ENCODE results near the gene NSF. TPM values are rescaled to one million over a fixed set of nuclear protein-coding genes. Genes with fewer than 3 reads are reported as not detected.
"Not testable (repeated sequence)": the region's sequence is repeated elsewhere in the genome, so short reads cannot be mapped to it uniquely, and the experiment has no call there.

NSF gene
- total RNA-seq, 1 experiment from 2014 or later: 22.2 TPM

DNA sequence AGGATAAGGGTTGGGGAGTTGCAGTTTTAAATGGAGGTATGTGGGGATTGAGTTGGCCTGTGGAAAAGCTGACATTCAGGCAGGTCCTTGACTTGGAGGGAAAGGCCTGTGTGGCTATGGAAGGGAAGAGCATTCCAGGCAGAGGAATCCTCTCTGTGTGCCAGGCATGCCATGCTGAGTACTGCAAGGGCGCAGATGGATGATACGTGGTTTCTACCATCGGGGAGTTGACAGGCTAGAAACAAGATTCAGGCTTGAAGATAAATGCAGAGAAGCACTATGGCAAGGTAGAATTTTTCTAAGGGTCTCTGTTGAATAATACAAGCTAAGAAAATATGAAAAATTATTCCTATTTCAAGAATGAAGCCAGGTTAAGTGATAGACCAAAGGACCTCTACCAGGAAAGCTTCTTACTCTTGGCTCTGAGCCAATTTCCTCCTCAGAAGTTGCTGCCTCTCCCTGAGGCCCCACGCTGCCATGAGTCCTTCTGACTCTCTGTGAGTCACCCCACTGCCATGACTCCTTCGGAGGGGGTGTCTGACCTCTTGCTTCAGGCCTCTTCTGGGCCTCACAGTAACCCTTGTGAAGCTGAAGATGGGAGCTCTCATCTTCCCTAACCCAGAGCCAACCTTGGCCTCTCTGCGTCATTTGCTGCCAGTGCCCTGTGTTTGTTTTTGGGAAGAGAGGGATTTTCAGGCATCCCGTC lies 152.2 kb downstream of the NSF start:
- Histone ChIP-seq H3K27me3 (ENCODE audit: control insufficient read depth, insufficient read depth, low read length) (no peaks in the 10 kb centered on the region), H3K4me3 (ENCODE audit: insufficient read depth, low read depth, low read length) (no peak overlapping the region), H3K36me3 (replicated peaks; ENCODE audit: control insufficient read depth, insufficient read depth, low read length) (no peaks in the 10 kb centered on the region)
- DNase-seq: no peak

DNA sequence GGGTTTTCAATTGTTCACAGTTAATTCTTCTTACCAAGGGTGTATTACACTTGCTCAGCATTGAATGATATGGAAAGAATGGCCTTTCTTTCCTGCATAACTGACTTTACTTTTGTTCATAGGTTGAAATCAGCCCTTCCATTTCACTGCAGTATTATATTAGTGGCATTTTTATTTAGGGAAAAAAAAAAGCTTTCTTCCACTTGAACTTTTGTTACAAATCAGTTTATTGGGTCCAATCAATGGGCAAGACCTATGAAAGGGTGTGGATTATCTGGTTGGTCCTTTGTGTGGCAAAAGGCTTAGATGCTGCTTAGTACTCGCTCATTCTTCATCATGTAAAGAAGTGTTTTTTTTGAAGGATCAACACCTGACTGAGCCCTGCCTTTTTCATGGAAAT lies 154.0 kb downstream of the NSF start:
- no peaks in the 10 kb centered on the region for H3K36me3 ChIP-seq (replicated peaks; ENCODE audit: control insufficient read depth, insufficient read depth, low read length)
- H3K27me3 ChIP-seq (ENCODE audit: control insufficient read depth, insufficient read depth, low read length): no peaks in the 10 kb centered on the region
- no peak overlapping the region for H3K4me3 ChIP-seq (ENCODE audit: insufficient read depth, low read depth, low read length)
- no peak for DNase-seq

DNA sequence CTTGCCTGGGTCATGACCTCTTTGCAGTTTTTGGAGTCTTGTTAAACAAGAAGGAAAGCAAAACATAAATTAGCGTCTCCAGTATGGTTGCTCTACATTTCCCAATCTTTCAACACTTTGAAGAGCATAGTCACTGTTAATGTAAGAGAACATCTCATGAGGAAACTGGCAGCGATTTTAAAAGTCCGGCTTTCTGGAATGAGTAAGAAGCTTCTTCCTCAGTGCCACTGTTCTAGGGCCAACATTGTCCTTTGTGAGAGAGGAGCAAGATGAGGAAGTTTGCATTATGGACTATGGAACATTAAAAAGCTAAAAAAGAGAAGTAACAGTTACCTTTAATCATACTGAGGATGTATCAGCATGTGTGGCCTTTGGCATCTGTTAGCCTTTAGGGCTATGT lies 154.9 kb downstream of the NSF start:
- H3K27me3 ChIP-seq (ENCODE audit: control insufficient read depth, insufficient read depth, low read length): no peaks in the 10 kb centered on the region
- no peak for DNase-seq
- no peak overlapping the region for H3K4me3 ChIP-seq (ENCODE audit: insufficient read depth, low read depth, low read length)
- no peaks in the 10 kb centered on the region for H3K36me3 ChIP-seq (replicated peaks; ENCODE audit: control insufficient read depth, insufficient read depth, low read length)

DNA sequence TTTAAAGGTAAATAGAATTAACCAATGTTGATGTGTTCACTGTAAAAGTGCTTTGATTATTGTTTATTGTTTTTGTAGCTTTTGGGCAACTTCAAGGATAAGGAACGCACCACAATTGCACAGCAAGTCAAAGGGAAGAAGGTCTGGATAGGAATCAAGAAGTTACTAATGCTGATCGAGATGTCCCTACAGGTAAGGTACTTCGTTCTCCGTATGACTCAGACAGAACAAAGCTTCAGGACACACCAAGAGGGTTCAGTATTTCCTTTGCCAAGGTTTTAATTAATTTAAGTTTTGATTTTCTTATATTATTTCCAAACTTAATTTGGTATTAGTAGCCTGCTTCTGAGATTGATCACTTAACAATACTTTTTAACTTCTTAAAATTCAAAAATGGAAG lies 161.0 kb downstream of the NSF start:
- no peak overlapping the region for H3K4me3 ChIP-seq (ENCODE audit: insufficient read depth, low read depth, low read length)
- DNase-seq: no peak
- H3K36me3 ChIP-seq (replicated peaks; ENCODE audit: control insufficient read depth, insufficient read depth, low read length): no peaks in the 10 kb centered on the region; the same call in 1 of the 2 replicates
- H3K27me3 ChIP-seq (ENCODE audit: control insufficient read depth, insufficient read depth, low read length): no peaks in the 10 kb centered on the region

DNA sequence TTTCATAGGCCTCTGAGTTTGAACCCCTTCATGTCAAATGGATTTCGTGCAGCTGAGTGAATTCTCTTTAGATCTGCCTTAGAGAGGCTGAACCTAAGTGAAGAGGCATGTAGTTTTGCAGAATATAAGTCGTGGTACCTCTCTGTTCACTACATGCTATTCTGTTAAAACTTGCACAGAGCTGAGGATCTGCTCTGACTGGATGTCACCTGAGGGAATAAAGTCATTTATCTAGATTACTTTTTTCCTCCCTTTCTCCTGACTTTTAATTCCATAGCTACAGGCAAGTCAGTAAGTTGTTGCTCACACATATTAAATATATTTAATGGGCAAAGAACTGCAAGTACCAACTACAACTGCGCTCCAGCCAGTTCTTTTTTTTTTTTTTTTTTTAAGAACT lies 163.3 kb downstream of the NSF start:
- Histone ChIP-seq H3K36me3 (replicated peaks; ENCODE audit: control insufficient read depth, insufficient read depth, low read length) (no peaks in the 10 kb centered on the region; the same call in 1 of the 2 replicates), H3K27me3 (ENCODE audit: control insufficient read depth, insufficient read depth, low read length) (no peaks in the 10 kb centered on the region), H3K4me3 (ENCODE audit: insufficient read depth, low read depth, low read length) (no peak overlapping the region)
- DNase-seq: no peak

DNA sequence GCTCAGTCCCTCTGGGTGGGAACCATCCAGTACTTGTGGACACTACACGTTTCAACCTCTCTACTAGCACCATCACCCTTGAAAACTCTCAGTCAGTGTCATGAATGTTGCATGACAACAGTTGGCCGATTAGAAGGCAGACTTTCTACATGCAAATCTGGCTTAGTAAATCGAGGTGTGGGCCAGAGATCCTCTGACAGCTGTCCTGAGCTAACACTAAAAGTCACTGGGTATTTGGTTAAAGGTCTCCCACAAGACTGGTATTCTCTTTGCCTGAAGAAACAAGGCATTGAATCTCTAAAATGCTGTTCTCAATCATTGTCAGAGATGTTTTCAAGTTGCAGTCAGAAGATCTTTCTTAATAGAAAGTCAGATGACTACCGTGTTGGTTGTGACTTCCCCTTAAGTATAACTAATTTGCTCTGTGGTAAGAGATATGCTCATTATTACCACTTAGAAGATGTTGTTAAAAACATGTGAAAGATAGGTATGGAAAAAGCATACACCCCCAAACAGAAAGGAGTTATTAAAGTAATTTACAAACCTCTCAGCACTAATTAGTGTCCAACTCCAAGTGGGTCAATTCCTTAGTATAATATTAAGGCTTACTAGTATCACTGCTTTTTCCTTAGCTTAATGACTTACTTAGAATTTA lies 165.7 kb downstream of the NSF start:
- DNase-seq: no peak
- no peaks in the 10 kb centered on the region; the same call in 1 of the 2 replicates for H3K36me3 ChIP-seq (replicated peaks; ENCODE audit: control insufficient read depth, insufficient read depth, low read length)
- H3K4me3 ChIP-seq (ENCODE audit: insufficient read depth, low read depth, low read length): no peak overlapping the region
- H3K27me3 ChIP-seq (ENCODE audit: control insufficient read depth, insufficient read depth, low read length): no peaks in the 10 kb centered on the region

DNA sequence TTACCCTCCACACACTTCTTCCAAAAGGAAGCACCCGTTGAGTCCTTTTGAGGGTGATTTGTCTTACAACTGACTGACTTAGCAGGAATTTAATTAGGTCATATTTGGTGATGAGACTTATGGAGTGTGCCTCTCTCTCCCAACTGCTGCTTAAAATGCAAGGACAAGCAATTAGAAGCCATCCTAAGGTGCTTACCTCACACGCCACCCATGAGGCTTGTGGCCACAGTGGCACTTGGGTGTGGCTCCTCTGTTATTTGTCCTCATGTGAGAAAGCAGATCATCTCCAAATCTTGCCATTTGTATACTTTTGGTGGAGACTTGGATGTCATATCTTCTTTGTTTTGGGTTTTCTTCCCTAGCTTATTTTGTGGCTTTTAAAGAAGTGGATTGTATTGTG lies 166.4 kb downstream of the NSF start:
- no peak for DNase-seq
- H3K27me3 ChIP-seq (ENCODE audit: control insufficient read depth, insufficient read depth, low read length): no peaks in the 10 kb centered on the region
- no peak overlapping the region for H3K4me3 ChIP-seq (ENCODE audit: insufficient read depth, low read depth, low read length)
- no peaks in the 10 kb centered on the region for H3K36me3 ChIP-seq (replicated peaks; ENCODE audit: control insufficient read depth, insufficient read depth, low read length)

DNA sequence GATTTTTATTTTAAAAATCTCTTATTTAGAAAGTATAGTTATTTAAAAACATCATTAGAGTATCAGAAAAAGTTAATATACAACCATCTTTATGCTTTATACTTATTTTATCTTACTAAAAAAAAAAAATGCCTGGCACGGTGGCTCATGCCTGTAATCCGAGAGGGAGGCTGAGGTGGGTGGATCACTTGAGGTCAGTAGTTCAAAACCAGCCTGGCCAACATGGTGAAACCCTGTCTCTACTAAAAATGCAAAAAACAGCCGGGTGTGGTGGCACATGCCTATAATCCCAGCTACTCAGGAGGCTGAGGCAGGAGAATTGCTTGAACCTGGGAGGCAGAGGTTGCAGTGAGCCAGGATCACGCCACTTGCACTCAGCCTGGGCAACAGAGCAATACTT lies 167.1 kb downstream of the NSF start:
- not testable (repeated sequence) for H3K4me3 ChIP-seq (ENCODE audit: insufficient read depth, low read depth, low read length); H3K27me3 ChIP-seq (ENCODE audit: control insufficient read depth, insufficient read depth, low read length); DNase-seq; H3K36me3 ChIP-seq (replicated peaks; ENCODE audit: control insufficient read depth, insufficient read depth, low read length)

DNA sequence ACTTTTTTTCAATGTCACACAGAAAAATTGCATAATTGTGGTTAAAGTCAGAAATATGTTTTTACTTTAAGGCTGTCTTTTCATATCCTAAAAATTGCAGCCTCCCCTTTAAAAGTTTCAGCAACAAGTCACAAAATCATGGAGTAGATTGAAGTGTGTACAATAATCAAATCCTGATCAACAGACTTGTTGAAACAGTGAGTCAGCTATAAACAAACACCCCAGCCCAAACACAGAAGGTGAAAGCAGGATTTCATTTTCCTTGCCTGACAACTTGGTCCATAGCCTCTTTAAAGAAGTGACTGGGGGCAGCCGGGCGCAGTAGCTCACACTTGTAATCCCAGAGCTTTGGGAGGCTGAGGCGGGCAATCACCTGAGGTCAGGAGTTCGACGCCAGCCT lies 168.1 kb downstream of the NSF start:
- DNase-seq: no peak

DNA sequence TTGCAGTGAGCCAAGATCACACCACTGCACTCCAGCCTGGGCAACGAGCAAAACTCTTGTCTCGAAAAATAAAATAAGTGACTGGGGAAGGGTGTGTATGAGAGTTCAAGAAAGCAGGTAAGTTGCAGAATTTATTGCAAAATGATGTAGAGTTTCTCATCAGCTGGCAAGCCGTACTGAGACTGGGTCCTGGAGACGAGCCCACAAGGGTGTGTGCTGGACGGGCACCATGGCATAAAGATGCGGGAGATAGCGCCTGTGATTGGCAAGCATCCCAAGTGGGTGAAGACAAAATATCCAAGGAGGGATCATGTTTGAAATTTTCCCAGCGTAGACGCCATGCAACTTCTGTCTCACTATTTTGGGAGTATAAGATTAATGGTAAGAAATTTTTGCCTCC lies 168.7 kb downstream of the NSF start:
- no peak for DNase-seq

More for the DNA sequence above, 168.1 kb downstream of the NSF start:
- no peak overlapping the region for H3K4me3 ChIP-seq (ENCODE audit: insufficient read depth, low read depth, low read length)
- no peaks in the 10 kb centered on the region; the same call in 1 of the 2 replicates for H3K36me3 ChIP-seq (replicated peaks; ENCODE audit: control insufficient read depth, insufficient read depth, low read length)
- no peaks in the 10 kb centered on the region for H3K27me3 ChIP-seq (ENCODE audit: control insufficient read depth, insufficient read depth, low read length)

DNA sequence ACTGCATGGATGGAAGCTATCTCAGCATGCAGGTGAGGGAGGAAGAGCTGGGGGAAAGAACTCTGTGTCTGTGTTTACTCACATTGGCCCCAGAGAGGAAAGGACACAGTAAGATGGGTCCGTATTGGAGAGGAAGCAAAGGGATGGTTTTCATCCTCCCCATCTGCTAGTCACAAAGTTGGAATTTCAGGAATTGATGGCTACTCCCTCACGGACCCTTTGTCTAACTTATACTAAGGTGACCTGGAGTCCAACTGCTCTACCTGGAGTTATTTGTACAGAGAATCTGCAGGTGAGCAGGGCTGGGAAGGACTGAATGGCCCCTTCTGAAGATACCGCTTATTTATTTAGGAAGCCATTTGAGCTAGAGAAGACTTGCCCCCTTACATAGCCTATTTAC lies 172.9 kb downstream of the NSF start:
- Histone ChIP-seq H3K4me3 (ENCODE audit: insufficient read depth, low read depth, low read length) (no peak overlapping the region), H3K36me3 (replicated peaks; ENCODE audit: control insufficient read depth, insufficient read depth, low read length) (no peaks in the 10 kb centered on the region; the same call in 1 of the 2 replicates), H3K27me3 (ENCODE audit: control insufficient read depth, insufficient read depth, low read length) (no peaks in the 10 kb centered on the region)
- DNase-seq: no peak

More for the DNA sequence above, 168.7 kb downstream of the NSF start:
- Histone ChIP-seq H3K36me3 (replicated peaks; ENCODE audit: control insufficient read depth, insufficient read depth, low read length) (no peaks in the 10 kb centered on the region; the same call in 1 of the 2 replicates), H3K27me3 (ENCODE audit: control insufficient read depth, insufficient read depth, low read length) (no peaks in the 10 kb centered on the region), H3K4me3 (ENCODE audit: insufficient read depth, low read depth, low read length) (no peak overlapping the region)

DNA sequence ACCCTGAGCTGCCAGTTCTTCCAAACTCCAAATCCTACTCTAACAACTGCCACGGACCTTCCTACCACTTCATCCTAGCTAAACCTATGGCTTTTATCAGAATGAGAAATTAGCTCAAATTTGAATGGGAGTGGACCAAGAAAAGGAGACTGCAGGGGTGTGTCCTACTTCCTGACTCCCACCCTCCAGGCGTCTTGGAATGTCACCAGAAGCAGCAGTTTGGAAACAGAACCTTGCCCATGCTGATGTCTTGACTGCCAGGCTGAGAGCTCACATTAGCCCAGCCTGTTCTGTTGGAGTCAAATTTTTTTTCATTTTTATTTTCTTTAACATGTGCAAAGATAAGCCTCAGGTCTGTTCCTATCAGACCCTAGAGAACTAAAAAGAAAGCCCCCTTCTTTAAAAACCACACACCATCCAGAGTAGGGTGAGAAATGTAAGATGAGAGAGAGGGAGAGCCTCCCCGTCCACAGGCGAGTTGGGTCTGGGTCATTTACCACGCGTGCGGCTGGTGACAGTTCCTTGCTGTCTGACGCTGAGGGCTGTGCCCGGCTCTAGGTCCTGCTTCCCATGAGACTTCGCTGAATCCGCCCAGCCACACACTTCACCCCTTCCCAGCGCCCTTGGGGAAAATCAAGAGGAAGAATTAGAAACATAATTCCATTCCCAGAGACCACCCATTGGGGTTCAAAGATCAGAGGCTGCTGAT lies 173.7 kb downstream of the NSF start:
- Histone ChIP-seq H3K4me3 (ENCODE audit: insufficient read depth, low read depth, low read length) (no peak overlapping the region), H3K36me3 (replicated peaks; ENCODE audit: control insufficient read depth, insufficient read depth, low read length) (no peaks in the 10 kb centered on the region; the same call in 1 of the 2 replicates), H3K27me3 (ENCODE audit: control insufficient read depth, insufficient read depth, low read length) (no peaks in the 10 kb centered on the region; the same call in 1 of the 2 replicates)
- DNase-seq: peak; percentile 21

DNA sequence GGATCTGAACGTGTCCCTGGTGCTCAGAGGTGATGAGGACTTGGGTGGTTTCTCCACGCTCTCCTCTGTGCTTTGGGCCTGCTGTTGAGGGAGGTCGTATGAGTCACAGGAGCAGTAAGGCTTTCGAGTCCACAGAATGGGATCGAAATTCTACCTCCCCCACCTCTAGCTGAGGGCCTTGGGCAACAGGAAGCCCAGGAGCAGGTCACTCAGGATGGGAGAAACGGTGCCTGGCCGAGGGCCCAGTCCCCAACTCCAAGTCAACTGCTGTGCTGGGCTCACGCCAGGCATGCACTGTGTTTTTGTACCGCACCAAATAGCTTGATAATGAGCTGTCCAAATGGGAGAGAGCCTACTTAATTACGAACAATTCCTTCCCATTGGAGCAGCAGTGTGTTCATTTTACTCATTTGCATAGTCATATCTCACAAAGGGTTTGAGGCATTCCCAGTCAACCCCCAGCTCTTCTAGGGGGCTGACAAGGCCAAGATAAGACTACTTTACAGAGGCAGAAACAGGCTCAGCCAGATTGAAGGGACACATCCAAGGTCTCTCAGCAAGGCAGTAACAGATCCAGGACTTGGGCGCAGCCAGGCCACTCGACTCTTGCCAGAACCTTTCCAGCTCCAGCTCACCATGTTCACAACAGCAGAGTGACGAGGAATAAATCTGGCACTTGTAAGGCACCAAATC lies 174.4 kb downstream of the NSF start:
- no peaks in the 10 kb centered on the region; the same call in 1 of the 2 replicates for H3K27me3 ChIP-seq (ENCODE audit: control insufficient read depth, insufficient read depth, low read length)
- H3K36me3 ChIP-seq (replicated peaks; ENCODE audit: control insufficient read depth, insufficient read depth, low read length): no peaks in the 10 kb centered on the region; the same call in 1 of the 2 replicates
- no peak overlapping the region for H3K4me3 ChIP-seq (ENCODE audit: insufficient read depth, low read depth, low read length)
- DNase-seq: peak; percentile 32

DNA sequence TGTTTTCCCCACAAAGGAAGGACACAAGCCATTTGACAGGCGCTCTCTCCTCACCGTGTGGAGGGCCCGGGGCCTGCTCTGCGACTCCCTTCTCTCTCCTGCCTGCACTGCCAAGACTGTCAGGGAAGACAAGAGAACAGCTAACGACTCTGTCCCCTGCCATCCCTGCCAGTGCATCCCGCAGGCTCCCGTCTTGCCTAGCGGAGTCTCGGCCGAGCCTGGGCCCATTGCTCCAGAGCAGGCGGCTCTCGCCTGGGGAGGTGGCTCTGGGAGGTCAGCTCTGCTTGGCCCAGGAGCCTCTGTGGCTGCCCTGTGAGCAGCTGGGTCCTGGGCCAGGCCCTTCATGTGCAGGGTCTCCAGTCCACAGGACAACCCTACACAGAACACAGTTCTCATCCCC lies 175.0 kb downstream of the NSF start:
- peak; percentile 57 for DNase-seq
- H3K27me3 ChIP-seq (ENCODE audit: control insufficient read depth, insufficient read depth, low read length): peaks cover 4% of the 10 kb centered on the region; the same call in 1 of the 2 replicates
- H3K4me3 ChIP-seq (ENCODE audit: insufficient read depth, low read depth, low read length): no peak overlapping the region

More for the DNA sequence above, 175.0 kb downstream of the NSF start:
- no peaks in the 10 kb centered on the region; the same call in 1 of the 2 replicates for H3K36me3 ChIP-seq (replicated peaks; ENCODE audit: control insufficient read depth, insufficient read depth, low read length)
